Effector CD4-positive, alpha-beta T cell (primary cell): ENCODE results near the gene PLXNA4.

Experiments
- DNase-seq: peaks from one replicate; pipeline ENCODE4 v3.0.0-alpha.2; 2020

PLXNA4 gene

GRCh38 chr7:132584796-132585494 is 8.7 kb upstream of the PLXNA4 start:
- DNase-seq: no peak

DNA sequence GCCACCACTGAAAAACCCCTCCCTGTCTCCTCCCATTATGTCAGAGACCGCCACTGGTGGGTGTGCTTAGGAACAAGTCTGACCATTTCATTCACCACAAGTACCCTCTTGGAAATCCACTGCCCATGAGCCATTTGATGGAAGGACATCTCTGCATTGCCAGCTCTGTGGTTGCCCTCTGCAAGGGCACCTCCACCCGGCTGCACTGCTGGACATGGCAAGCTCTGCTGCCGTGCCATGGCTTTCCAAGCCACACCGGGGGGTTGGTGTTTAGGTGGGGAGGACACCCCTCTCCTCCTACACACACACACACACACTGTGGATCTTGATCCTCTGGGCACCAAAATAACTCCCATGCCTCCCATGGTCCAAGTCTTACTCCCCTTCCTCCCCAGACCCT is 5.2 kb upstream of the PLXNA4 start:
- no peak for DNase-seq

- DNase-seq: peak; percentile 37
These were observed 4.5 kb upstream of the PLXNA4 start for GRCh38 chr7:132580717-132581285.

DNA sequence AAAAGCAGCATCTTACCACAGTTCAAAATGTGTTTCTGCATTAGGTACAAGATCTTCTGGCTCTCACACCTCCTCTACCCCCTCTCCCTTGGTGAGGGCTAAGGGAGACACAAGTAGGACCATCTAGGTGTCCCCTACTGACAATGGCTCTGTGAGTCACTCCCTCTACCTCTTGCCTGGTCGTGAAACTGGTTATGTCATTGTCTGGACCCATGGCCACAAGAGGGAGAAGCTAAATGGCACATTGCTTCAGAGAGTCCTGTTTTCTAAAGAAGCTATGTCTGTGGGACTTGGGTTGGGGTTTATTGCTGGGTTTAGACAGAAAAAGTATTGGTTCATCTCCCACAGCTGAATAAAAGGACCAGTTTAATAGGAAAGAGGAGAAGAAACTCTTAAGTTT is 4.0 kb upstream of the PLXNA4 start:
- no peak for DNase-seq

DNA sequence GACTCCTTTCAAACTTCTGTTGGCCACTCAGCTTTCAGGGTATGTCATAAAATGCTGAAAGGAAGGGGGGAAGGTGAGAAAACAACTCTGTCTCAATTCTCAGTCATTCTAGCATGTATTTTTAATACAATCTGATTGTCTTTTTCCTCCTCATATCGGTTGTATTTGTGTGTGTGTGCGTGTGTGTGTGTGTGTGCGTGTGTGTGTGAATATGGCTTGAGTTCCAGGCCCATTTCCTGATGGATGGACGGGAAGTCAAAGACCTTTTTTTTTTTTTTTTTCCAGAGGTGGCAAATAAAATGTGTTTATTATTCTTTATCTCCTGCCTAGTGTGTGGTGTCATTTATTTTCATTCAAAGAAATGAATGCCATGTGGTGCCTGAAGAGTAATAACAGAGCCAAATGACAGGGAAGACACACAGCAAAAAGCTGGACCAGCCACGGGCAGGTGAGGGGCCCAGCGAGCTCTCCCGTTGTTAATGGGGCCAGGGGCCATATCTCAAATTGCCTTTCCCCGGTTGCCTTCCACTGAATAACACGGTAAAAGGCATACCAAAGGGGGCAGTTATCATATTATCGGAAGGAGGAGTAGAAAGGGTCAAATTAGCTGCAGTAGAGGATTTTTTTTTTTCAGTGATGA is 3.1 kb upstream of the PLXNA4 start:
- DNase-seq: no peak

- no peak for DNase-seq
These were observed 2.6 kb upstream of the PLXNA4 start for GRCh38 chr7:132578826-132579225.

DNA sequence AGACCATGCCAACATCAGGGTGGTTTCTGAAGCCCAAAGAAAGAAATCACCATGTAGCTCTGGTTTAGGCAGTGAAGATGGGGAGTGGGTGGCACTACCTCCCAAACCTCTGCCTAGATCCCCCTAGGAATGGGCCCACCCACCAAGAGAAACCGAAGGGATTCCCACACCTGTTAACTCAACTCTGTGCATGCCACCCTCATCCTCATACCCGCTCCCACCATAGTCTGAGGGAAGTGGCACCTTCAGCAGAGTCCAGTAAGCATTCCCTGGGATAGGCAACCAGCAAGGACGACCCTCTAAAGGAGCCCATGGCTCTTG is 1.7 kb upstream of the PLXNA4 start:
- DNase-seq: no peak

GRCh38 chr7:132577206-132578049 is 1.2 kb upstream of the PLXNA4 start:
- DNase-seq: no peak

DNA sequence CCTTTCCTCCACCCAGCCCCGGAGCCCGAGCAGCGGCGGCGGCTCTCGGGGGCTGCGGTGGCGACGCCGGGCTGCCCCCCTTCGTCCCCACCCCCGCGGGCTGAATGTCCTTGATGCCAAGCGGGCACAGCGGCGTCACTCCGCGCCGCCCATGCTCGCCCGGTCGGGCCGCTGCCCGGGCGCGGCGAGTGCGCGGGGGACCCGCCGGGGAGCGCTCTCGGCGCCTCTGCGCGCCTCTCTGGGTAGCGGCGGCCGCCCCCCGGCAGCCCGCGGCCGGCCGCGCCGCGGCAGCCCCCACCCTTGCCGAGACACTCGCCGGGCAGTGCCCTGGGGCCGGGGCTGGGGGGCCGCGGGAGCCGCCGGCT is 433 bp upstream of the PLXNA4 start:
- DNase-seq: no peak

GRCh38 chr7:132575419-132575981 is 770 bp downstream of the PLXNA4 start:
- DNase-seq: no peak

GRCh38 chr7:132574223-132574622 is 2.0 kb downstream of the PLXNA4 start:
- DNase-seq: no peak

DNA sequence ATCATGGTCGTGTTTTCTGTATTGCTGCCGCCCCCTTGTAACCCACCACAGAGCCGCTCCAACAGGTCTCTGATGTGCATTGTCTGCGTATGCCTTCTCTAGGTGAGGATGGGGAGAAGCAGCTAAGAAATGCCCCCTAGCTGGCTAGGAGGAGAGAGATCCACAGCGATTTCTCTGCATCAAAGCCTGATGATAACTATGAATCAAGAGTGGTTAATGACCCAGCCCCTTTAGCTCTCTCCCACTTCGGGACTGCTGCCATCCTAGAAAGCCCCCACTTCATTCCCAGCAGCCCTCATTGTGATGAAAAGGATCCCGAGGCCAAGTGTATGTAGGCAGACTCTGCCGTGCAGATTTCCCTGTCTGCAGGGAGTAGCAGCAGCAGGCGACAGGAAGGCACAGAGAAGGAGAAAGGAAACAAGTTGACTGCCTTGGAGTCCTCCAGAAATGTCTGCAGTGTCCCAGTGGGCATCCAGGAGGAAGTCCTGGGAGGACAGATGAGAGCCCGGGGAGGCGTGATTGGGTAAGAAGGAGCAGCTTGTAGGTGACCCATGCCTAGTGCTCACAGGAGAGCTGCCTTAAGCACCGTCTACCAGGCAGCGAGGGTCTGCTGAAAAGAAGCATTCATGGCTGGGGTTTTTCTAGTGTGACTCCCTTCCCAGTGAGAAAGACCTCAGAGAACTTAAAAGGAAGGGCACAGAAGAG is 2.9 kb downstream of the PLXNA4 start:
- DNase-seq: no peak

- DNase-seq: no peak
These were observed 3.7 kb downstream of the PLXNA4 start for GRCh38 chr7:132572526-132572925.

DNA sequence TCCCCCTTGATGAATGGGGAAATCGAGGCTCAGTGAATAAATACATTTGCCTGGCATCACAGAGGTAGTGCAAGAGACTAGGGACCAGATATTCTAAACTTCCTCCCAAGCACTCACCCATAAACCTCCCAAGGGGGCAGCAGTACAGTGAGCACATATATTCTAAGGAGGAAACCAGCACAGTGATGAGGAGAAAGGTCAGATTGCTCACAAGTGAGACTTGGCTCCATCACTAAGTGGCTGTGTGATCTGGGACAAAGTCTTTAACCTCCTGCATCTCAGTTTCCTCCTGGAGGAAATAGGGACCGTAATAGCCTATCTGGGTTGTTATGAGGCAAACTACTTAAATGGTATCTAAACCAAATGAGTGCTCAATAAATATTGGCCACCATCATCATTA is 4.3 kb downstream of the PLXNA4 start:
- no peak for DNase-seq

DNA sequence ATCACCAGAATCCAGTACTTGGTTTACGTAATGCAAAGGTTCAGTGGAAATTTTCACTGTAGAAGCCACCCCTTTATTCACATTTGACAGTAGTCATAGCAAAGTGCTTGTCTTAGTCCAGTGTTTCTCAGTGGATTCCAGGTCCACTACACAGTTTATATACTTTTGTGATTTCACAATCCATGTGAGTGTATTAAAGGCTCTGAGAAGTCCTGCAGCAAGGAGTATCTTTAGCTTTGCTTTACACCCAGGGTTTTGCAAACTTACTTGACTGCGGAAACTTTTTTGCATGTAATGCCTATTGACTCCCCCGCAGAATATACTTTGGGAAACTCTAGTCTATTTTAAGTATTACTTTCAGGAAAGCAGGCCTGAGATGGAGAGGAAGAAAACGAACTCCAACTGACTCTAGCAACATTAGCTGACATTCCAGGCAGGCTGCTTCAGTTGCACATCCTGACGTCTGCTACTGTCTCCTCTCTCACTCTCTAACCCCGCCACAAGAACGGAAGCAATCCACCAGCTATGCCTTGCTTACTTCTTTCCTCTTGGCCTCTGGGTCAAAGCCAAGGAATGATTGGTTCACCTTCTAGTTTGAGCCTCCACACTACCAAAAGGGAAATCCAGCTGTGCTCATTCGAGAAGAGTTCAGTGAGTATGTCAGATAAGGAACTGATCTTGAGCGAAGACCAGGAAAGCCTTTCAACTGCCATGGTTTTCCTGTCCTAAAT is 6.2 kb downstream of the PLXNA4 start:
- no peak for DNase-seq

DNA sequence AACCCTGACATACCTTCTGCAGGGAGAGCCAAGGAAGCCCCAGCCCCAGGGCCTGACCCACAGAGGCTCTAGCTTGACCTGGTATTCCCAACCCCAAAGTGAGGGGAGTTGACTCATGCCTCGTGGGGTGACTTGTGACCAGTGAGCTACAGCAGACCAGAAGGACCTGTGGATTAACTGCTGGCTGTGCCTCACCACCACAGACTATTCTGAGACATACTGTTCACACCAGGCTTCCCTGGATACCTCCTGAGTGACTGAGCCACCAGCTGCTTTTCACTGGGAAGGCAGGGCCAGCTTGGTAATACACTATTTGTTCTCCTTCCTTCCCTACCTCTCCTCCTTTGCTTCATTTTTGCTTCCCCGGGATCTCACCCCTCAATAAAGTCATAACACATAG is 7.3 kb downstream of the PLXNA4 start:
- DNase-seq: no peak

DNA sequence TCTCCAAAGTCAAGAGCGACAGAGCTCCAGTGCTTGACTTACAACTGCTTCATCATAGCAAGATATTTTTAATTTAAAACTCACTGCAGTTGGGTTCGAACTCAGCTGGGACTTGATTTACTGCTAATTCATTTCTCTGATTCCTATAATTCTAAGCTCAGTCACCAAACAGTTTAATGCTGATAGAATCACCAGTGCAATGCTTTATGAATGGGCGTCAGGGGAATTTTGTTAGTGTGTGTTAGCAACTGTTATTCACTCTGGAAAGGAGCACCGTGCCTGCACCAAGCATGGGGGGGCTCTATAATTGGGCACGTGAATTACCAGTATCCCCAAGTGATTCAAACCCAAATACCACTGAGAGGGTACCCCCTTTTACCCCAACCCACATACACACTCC is 10.4 kb downstream of the PLXNA4 start:
- no peak for DNase-seq

GRCh38 chr7:132565441-132565840 is 10.8 kb downstream of the PLXNA4 start:
- no peak for DNase-seq

DNA sequence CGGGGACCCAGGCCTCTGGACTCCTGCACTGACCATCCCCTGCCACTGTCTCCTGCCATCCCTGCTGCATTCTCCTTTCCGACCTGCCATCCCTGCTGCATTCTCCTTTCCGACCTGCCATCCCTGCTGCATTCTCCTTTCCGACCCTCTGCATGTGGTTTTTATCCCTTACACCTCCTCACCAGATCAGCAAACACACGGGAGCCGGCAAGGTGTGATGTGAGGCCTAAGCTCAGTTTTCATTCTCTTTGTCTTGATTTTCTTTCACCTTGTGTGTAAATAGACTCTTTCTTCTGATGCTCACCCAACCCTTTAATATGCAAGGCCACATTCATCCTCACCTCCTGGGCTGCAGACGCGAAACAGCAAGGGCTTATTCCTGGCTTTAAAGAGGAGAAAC is 11.4 kb downstream of the PLXNA4 start:
- no peak for DNase-seq

DNA sequence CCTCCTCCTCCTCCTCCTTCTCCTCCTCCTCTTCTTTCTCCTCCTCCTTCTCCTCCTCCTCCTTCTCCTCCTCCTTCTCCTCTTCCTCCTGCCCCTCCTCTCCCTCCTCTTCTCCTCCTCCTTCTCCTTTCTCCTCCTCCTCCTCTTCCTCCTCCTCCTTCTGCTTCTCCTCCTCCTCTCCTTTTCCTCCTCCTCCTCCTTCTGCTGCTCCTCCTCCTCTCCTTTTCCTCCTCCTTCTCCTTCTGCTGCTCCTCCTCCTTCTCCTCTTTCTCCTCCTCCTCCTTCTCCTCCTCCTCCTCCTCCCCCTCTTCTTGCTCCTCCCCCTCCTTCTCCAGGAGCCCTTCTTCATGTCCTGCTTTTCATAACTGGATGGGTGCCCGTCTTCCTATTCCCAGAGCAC is 12.2 kb downstream of the PLXNA4 start:
- no peak for DNase-seq

DNA sequence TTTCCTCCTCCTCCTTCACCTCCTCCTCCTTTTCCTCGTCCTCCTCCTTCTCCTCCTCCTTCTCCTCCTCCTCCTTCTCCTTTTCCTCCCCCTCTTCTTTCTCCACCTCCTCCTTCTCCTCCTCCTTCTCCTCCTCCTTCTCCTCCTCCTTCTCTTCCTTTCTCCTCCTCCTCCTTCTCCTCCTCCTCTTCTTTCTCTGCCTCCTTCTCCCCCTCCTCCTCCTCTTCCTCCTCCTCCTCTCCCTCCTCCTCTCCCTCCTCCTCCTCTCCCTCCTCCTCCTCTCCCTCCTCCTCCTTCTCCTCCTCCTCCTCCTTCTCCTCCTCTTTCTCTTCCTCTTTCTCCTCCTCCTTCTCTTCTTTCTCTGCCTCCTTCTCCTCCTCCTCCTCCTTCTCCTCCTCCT is 13.6 kb downstream of the PLXNA4 start:
- no peak for DNase-seq

DNA sequence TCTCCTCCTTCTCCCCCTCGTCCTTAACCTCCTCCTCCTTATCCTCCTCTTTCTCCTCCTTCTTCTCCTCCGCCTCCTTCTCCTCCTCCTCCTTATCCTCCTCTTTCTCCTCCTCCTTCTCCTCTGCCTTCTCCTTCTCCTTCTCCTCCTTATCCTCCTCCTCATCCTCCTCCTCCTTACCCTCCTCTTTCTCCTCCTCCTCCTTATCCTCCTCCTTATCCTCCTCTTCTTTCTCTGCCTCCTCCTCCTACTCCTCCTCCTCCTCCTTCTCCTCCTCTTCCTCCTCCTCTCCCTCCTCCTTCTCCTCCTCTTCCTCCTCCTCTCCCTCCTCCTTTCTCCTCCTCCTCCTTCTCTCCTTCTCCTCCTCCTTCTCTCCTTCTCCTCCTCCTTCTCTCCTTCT is 14.5 kb downstream of the PLXNA4 start:
- no peak for DNase-seq
